DND-41 (cell line): Measurements from ENCODE around the gene INTS7.
"Not testable (repeated sequence)": the region's sequence is repeated elsewhere in the genome, so short reads cannot be mapped to it uniquely, and the experiment has no call there.

Experiments used
- ATAC-seq: fragments of 200-7000 bp; cut with Tn5 transposase; 3 replicates; pipeline ENCODE4 v1.9.1; 2021; ENCODE audit warnings: low read depth; ENCODE audit not compliant: insufficient read depth
- DNase-seq: peaks from one replicate; pipeline ENCODE4 v3.0.0-alpha.2; 2020
- H2AFZ ChIP-seq: 2 replicates; pipeline ENCODE4 v1.6.0; 2012; ENCODE audit warnings: low read depth, low read length
- H3K27ac ChIP-seq: 2 replicates; pipeline ENCODE4 v1.5.1; 2012; ENCODE audit warnings: low read length, inconsistent platforms
- H3K27me3 ChIP-seq: fragments of 200-600 bp; sonication (generic); 2 replicates; pipeline ENCODE4 v1.6.0; 2012; ENCODE audit warnings: low read length, mild to moderate bottlenecking, inconsistent platforms; ENCODE audit not compliant: insufficient read depth, poor library complexity
- H3K36me3 ChIP-seq: 2 replicates; pipeline ENCODE4 v1.5.1; 2012; ENCODE audit warnings: low read length, inconsistent platforms; ENCODE audit not compliant: insufficient read depth
- H3K4me1 ChIP-seq: 2 replicates; pipeline ENCODE4 v1.5.1; 2012; ENCODE audit warnings: mild to moderate bottlenecking, low read length; ENCODE audit not compliant: insufficient read depth
- H3K4me2 ChIP-seq: 2 replicates; pipeline ENCODE4 v1.6.0; 2012; ENCODE audit warnings: mild to moderate bottlenecking, moderate library complexity, low read length, inconsistent platforms; ENCODE audit not compliant: insufficient read depth
- H3K4me3 ChIP-seq, 2 experiments: fragments of 200-600 bp in 1 of 2; shearing (Covaris generic) in 1 of 2; 2 replicates each; pipeline ENCODE4 v1.5.1; 2012 to 2016; ENCODE audit warnings: inconsistent platforms in 2 of 2, low read length in 2 of 2, mild to moderate bottlenecking in 2 of 2, low read depth in 1 of 2, moderate library complexity in 1 of 2
- H3K79me2 ChIP-seq: 2 replicates; pipeline ENCODE4 v1.6.0; 2012; ENCODE audit warnings: low read length, inconsistent platforms; ENCODE audit not compliant: insufficient read depth
- H3K9ac ChIP-seq: 2 replicates; pipeline ENCODE4 v1.6.0; 2012; ENCODE audit warnings: low read depth, mild to moderate bottlenecking, inconsistent platforms, low read length, moderate library complexity
- H3K9me3 ChIP-seq: 2 replicates; pipeline ENCODE4 v1.5.1; 2012; ENCODE audit warnings: low read length, moderate library complexity, mild to moderate bottlenecking, inconsistent platforms; ENCODE audit not compliant: insufficient read depth, severe bottlenecking
- H4K20me1 ChIP-seq: 2 replicates; pipeline ENCODE4 v1.6.0; 2012; ENCODE audit warnings: low read length; ENCODE audit not compliant: insufficient read depth
- CTCF ChIP-seq: IDR thresholded peaks from 2 replicates; pipeline ENCODE4 v1.5.1; 2012; ENCODE audit warnings: borderline replicate concordance, low read length, moderate library complexity, mild to moderate bottlenecking; ENCODE audit not compliant: poor library complexity, severe bottlenecking; ENCODE audit errors: extremely low read depth
- EZH2 ChIP-seq: IDR thresholded peaks from 3 replicates; pipeline ENCODE4 v1.6.1; 2012; ENCODE audit warnings: borderline replicate concordance, low read depth, mild to moderate bottlenecking, moderate library complexity, low read length, inconsistent platforms; ENCODE audit not compliant: severe bottlenecking

The INTS7 gene

GRCh38 chr1:212007886-212008285, 27.5 kb downstream of the INTS7 start:
- no peaks in the 10 kb centered on the region for H3K79me2 ChIP-seq
- H3K9ac ChIP-seq = no peak overlapping the region
- TF ChIP-seq CTCF = no peak
- no peak for TF ChIP-seq EZH2
- no peak overlapping the region for H3K4me3 ChIP-seq
- H2AFZ ChIP-seq = no peak overlapping the region
- peaks cover 77% of the 10 kb centered on the region for H3K36me3 ChIP-seq
- H3K4me1 ChIP-seq = no peaks in the 10 kb centered on the region
- H3K27me3 ChIP-seq = no peaks in the 10 kb centered on the region
- no peaks in the 10 kb centered on the region for H3K9me3 ChIP-seq
- H3K4me2 ChIP-seq = no peak overlapping the region
- DNase-seq (no peak), ATAC-seq (no peak)
- no peaks in the 10 kb centered on the region for H4K20me1 ChIP-seq
- no peak overlapping the region for H3K27ac ChIP-seq

- no peak overlapping the region for H3K4me2 ChIP-seq
- no peaks in the 10 kb centered on the region for H4K20me1 ChIP-seq
- TF ChIP-seq CTCF (no peak), EZH2 (no peak)
- no peak overlapping the region for H2AFZ ChIP-seq
- H3K79me2 ChIP-seq = no peaks in the 10 kb centered on the region
- no peaks in the 10 kb centered on the region for H3K27me3 ChIP-seq
- DNase-seq = no peak
- H3K4me1 ChIP-seq = no peaks in the 10 kb centered on the region
- peaks cover 82% of the 10 kb centered on the region for H3K36me3 ChIP-seq
- ATAC-seq = no peak
- H3K4me3 ChIP-seq = no peak overlapping the region
- no peak overlapping the region for H3K9ac ChIP-seq
- H3K9me3 ChIP-seq = no peaks in the 10 kb centered on the region
- H3K27ac ChIP-seq = no peak overlapping the region
These were observed 28.2 kb downstream of the INTS7 start for GRCh38 chr1:212007178-212007577.

DNA sequence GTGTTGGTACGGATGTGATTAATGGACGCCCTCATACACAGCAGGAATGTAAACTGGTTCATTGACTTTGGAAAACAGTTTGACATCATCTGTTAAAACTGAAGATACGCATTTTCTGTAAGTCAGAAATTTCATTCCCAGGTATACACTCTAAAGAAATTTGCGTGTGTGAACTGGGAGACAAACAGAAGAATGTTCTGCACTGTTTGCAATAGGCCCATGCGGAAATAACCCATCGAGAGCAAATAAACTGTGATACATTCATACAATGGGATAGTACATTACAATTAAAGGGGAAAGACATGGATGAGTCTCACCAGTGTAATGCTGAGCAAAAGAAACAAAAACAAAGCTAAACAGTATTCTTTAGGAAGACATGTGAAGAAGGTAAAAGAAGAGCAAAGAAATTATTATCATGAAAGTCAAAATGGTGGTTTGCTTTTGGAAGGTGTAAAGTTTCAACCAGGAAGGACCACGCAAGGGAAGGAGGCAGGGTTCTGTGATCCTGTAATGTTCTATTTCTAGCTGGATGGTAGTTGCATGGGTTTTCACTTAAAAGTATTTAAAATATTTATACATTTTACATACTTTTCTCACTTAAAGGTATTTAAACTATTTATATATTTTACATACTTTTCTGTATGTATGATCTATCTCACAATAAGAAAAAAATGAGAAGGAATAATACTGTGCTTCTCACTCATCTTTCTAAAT, 30.3 kb downstream of the INTS7 start:
- H3K4me2 ChIP-seq = no peak overlapping the region
- no peak overlapping the region for H3K9ac ChIP-seq
- no peaks in the 10 kb centered on the region for H3K79me2 ChIP-seq
- no peaks in the 10 kb centered on the region for H3K9me3 ChIP-seq
- H2AFZ ChIP-seq = no peak overlapping the region
- H3K36me3 ChIP-seq = peaks cover 88% of the 10 kb centered on the region
- no peak for DNase-seq
- no peak overlapping the region for H3K27ac ChIP-seq
- H3K4me3 ChIP-seq = no peak overlapping the region
- H3K27me3 ChIP-seq = no peaks in the 10 kb centered on the region
- H3K4me1 ChIP-seq = no peaks in the 10 kb centered on the region
- TF ChIP-seq EZH2 (no peak), CTCF (no peak)
- no peak for ATAC-seq
- H4K20me1 ChIP-seq = no peaks in the 10 kb centered on the region

- H3K36me3 ChIP-seq = peaks cover 85% of the 10 kb centered on the region
- ATAC-seq = no peak
- TF ChIP-seq EZH2 (no peak), CTCF (no peak)
These were observed 32.8 kb downstream of the INTS7 start for GRCh38 chr1:212002536-212002935.

GRCh38 chr1:211997426-211997825, 37.9 kb downstream of the INTS7 start:
- H4K20me1 ChIP-seq, DNase-seq, H3K9me3 ChIP-seq, ATAC-seq, H3K9ac ChIP-seq, H3K27ac ChIP-seq, H3K27me3 ChIP-seq, H3K4me2 ChIP-seq, H2AFZ ChIP-seq, H3K4me1 ChIP-seq, H3K4me3 ChIP-seq: not testable (repeated sequence)
- Histone ChIP-seq H3K36me3 (peaks cover 66% of the 10 kb centered on the region), H3K79me2 (peaks cover 16% of the 10 kb centered on the region; the same call in 1 of the 2 replicates)

More at GRCh38 chr1:212002536-212002935, 32.8 kb downstream of the INTS7 start:
- H3K4me2 ChIP-seq = no peak overlapping the region
- H3K79me2 ChIP-seq = peaks cover 5% of the 10 kb centered on the region; the same call in 1 of the 2 replicates
- no peaks in the 10 kb centered on the region for H3K27me3 ChIP-seq
- H3K9ac ChIP-seq = no peak overlapping the region
- no peaks in the 10 kb centered on the region for H3K4me1 ChIP-seq
- no peaks in the 10 kb centered on the region for H4K20me1 ChIP-seq
- H3K9me3 ChIP-seq = no peaks in the 10 kb centered on the region
- no peak overlapping the region for H3K27ac ChIP-seq
- no peak overlapping the region for H2AFZ ChIP-seq
- DNase-seq = no peak
- no peak overlapping the region for H3K4me3 ChIP-seq
